Progenitor cell of endocrine pancreas (in vitro differentiated cells): ENCODE measurements around the gene XYLT2. TPM values are rescaled to one million over a fixed set of nuclear protein-coding genes. Genes with fewer than 3 reads are reported as not detected.

Experiments
- DNase-seq: peaks from one replicate; pipeline ENCODE4 v3.0.0; 2021; ENCODE audit warnings: low spot score; ENCODE audit not compliant: unreplicated experiment
- H3K27ac Mint-ChIP-seq: 2 replicates; pipeline ENCODE4 v1.8.0; 2021; ENCODE audit warnings: mild to moderate bottlenecking, moderate library complexity, mixed read lengths
- H3K27me3 Mint-ChIP-seq: 2 replicates; pipeline ENCODE4 v1.8.0; 2021; ENCODE audit warnings: mixed read lengths
- H3K36me3 Mint-ChIP-seq: 2 replicates; pipeline ENCODE4 v1.8.0; 2022; ENCODE audit warnings: mixed read lengths; ENCODE audit not compliant: insufficient read depth
- H3K4me1 Mint-ChIP-seq: 2 replicates; pipeline ENCODE4 v1.8.0; 2021; ENCODE audit warnings: low read depth, mixed read lengths
- H3K4me3 Mint-ChIP-seq: 2 replicates; pipeline ENCODE4 v1.8.0; 2021; ENCODE audit warnings: low read depth, mild to moderate bottlenecking, moderate library complexity, mixed read lengths
- H3K9me3 Mint-ChIP-seq: 2 replicates; pipeline ENCODE4 v1.8.0; 2021; ENCODE audit warnings: low read depth, mixed read lengths
- total RNA-seq: library from RNA; stranded (reverse); gene quantifications from 2 replicates; pipeline ENCODE4 v1.2.1, GENCODE V29; 2021
- TF ChIP-seq, protein P1 (sequence below): fragments of 200-600 bp; sonication (generic); IDR thresholded peaks from one replicate; pipeline ENCODE4 v1.5.0; 2021; ENCODE audit warnings: antibody characterized with exemption, mild to moderate bottlenecking; ENCODE audit not compliant: unreplicated experiment

Gene XYLT2
- total RNA-seq, 1 donor from 2014 or later, result 28.6 TPM

DNA sequence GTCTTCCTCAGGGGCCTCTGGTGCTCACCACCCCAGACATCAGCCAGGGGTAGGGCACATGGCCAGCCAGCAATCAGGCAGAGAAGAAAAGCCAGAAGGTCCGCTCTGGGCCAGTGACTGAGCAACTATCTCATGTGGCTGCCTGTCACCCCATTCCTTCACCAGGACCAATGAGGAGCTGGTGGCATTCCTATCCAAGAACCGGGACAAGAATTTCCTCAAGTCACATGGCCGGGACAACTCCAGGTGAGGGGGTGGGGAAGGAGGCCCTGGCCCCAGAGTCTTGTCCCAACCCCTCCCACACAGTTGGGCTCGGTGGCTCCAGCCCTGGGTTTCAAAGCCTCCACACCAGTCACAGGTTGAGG lies 9.4 kb downstream of the XYLT2 start:
- Mint-ChIP-seq H3K36me3 (peaks cover 10% of the 10 kb centered on the region), H3K4me3 (no peak overlapping the region), H3K9me3 (no peaks in the 10 kb centered on the region), H3K4me1 (no peaks in the 10 kb centered on the region), H3K27ac (no peak overlapping the region), H3K27me3 (no peaks in the 10 kb centered on the region)
- TF ChIP-seq, protein P1, sequence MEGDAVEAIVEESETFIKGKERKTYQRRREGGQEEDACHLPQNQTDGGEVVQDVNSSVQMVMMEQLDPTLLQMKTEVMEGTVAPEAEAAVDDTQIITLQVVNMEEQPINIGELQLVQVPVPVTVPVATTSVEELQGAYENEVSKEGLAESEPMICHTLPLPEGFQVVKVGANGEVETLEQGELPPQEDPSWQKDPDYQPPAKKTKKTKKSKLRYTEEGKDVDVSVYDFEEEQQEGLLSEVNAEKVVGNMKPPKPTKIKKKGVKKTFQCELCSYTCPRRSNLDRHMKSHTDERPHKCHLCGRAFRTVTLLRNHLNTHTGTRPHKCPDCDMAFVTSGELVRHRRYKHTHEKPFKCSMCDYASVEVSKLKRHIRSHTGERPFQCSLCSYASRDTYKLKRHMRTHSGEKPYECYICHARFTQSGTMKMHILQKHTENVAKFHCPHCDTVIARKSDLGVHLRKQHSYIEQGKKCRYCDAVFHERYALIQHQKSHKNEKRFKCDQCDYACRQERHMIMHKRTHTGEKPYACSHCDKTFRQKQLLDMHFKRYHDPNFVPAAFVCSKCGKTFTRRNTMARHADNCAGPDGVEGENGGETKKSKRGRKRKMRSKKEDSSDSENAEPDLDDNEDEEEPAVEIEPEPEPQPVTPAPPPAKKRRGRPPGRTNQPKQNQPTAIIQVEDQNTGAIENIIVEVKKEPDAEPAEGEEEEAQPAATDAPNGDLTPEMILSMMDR, result no peak
- DNase-seq, result no peak

DNA sequence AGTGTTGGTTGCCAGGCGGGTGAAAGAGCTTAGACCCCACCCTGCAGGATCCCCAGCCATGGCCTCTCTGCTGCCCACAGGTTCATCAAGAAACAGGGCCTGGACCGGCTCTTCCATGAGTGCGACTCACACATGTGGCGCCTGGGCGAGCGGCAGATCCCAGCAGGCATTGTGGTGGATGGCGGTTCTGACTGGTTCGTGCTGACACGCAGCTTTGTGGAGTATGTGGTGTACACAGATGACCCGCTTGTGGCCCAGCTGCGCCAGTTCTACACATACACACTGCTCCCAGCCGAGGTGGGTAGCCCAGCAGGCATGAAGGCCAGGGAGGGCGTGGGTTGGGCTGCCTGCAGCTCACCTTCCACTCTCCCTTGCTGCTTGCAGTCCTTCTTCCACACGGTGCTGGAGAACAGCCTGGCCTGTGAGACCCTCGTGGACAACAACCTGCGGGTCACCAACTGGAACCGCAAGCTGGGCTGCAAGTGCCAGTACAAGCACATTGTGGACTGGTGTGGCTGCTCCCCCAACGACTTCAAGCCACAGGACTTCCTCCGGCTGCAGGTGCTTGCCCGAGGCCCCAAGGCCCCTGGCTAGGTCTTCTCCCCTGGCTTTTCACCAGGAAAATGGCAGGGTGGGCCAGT lies 9.9 kb downstream of the XYLT2 start:
- Mint-ChIP-seq H3K4me3 (no peak overlapping the region), H3K36me3 (peaks cover 10% of the 10 kb centered on the region), H3K9me3 (no peaks in the 10 kb centered on the region), H3K27ac (no peak overlapping the region), H3K4me1 (no peaks in the 10 kb centered on the region), H3K27me3 (no peaks in the 10 kb centered on the region)
- no peak for DNase-seq
- TF ChIP-seq, protein P1, result no peak

DNA sequence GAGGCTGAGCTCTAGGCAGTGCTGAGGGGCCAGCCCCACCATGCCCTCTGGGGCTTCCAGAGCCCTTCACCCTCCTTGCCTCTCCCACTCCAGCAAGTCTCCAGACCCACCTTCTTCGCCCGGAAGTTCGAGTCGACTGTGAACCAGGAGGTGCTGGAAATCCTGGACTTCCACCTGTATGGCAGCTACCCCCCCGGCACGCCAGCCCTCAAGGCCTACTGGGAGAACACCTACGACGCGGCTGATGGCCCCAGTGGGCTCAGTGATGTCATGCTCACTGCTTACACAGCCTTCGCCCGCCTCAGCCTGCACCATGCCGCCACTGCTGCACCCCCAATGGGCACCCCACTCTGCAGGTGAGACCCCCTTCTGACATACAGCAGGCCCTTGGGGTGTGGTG lies 10.5 kb downstream of the XYLT2 start:
- no peak for DNase-seq
- H3K27ac Mint-ChIP-seq, result no peak overlapping the region
- peaks cover 10% of the 10 kb centered on the region for H3K36me3 Mint-ChIP-seq
- no peaks in the 10 kb centered on the region for H3K27me3 Mint-ChIP-seq
- TF ChIP-seq, protein P1, result no peak
- no peaks in the 10 kb centered on the region for H3K9me3 Mint-ChIP-seq
- no peaks in the 10 kb centered on the region for H3K4me1 Mint-ChIP-seq
- H3K4me3 Mint-ChIP-seq, result no peak overlapping the region

DNA sequence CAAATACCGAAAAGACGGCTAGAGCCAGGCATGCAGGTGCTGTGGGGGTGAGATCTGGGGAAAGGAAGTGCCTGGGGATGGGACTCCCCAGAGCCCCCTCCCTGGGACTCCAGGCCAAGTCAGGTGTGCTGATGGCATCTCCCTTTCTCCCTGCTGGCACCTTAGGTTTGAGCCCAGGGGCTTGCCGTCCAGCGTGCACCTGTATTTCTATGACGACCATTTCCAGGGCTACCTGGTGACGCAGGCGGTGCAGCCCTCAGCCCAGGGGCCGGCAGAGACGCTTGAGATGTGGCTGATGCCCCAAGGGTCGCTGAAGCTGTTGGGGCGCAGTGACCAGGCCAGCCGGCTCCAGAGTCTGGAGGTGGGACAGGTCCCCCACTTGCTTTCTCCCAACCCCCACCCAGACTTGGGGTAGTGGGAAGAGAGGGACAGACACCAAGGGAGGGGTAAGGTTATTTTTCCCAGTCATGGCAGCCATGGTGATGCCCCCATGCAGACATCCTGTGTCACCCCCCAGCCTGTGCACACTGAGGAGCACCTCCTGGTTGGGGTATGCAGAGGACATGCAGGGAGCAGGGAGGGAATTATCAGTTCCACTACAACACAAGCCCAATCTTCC lies 11.1 kb downstream of the XYLT2 start:
- TF ChIP-seq, protein P1, result no peak
- Mint-ChIP-seq H3K4me1 (peaks cover 2% of the 10 kb centered on the region), H3K4me3 (no peak overlapping the region), H3K27me3 (no peaks in the 10 kb centered on the region), H3K27ac (no peak overlapping the region), H3K36me3 (peaks cover 9% of the 10 kb centered on the region), H3K9me3 (no peaks in the 10 kb centered on the region)
- DNase-seq, result no peak

DNA sequence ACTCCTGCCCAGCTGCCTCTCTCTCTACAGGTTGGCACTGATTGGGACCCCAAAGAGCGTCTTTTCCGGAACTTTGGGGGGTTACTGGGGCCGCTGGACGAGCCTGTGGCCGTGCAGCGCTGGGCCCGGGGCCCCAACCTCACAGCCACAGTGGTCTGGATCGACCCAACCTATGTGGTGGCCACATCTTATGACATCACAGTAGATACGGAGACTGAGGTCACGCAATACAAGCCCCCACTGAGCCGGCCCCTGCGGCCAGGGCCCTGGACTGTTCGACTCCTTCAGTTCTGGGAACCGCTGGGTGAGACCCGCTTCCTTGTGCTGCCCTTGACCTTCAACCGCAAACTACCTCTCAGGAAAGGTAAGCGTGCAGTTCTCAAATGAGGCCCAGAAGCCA lies 12.3 kb downstream of the XYLT2 start:
- H3K4me3 Mint-ChIP-seq, result no peak overlapping the region
- no peaks in the 10 kb centered on the region for H3K9me3 Mint-ChIP-seq
- TF ChIP-seq, protein P1, result no peak
- peaks cover 9% of the 10 kb centered on the region for H3K36me3 Mint-ChIP-seq
- H3K27ac Mint-ChIP-seq, result no peak overlapping the region
- H3K4me1 Mint-ChIP-seq, result peaks cover 8% of the 10 kb centered on the region
- H3K27me3 Mint-ChIP-seq, result no peaks in the 10 kb centered on the region
- DNase-seq, result no peak
